ENCODE results near the gene CD59. TPM values are rescaled to one million over a fixed set of nuclear protein-coding genes. Genes with fewer than 3 reads are reported as not detected.

CD59 gene
- total RNA-seq, 1 experiment from 2014 or later = 5.7 TPM

DNA sequence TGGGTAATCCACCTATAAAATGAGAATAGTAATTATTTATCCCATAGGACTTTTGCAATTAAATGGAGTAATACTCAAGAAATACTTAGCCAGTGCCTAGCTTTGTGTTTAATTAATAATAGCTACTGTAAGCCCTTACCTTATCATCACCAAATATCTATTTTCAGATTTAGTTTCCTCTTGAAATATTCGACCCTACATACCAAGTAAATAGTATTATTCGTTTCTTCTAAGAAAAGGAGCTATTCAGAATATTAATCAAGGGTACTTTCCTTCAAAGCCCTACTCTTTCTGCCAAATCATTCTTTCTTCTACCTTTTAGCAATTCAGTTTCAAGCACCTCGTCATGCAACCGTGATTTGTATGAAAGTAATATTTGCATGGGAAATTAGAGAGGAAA is 31.4 kb upstream of the CD59 start:
- Histone ChIP-seq H2AFZ (ENCODE audit: low read length) (no peak overlapping the region), H3K4me3 (ENCODE audit: low read length) (no peak overlapping the region), H3K79me2 (ENCODE audit: low read length) (no peaks in the 10 kb centered on the region), H4K20me1 (ENCODE audit: insufficient read depth, low read depth, low read length) (peaks cover 19% of the 10 kb centered on the region), H3K36me3 (ENCODE audit: insufficient read depth, low read length) (peaks cover 34% of the 10 kb centered on the region), H3K9me3 (ENCODE audit: low read length) (no peaks in the 10 kb centered on the region), H3K27me3 (ENCODE audit: low read length) (no peaks in the 10 kb centered on the region), H3K9me2 (replicated peaks; ENCODE audit: insufficient read depth, low read length) (no peaks in the 10 kb centered on the region), H3K4me1 (ENCODE audit: low read length) (peaks cover 15% of the 10 kb centered on the region), H3K9ac (ENCODE audit: low read length) (no peak overlapping the region), H3K27ac (ENCODE audit: low read length) (no peak overlapping the region), H3K4me2 (ENCODE audit: low read depth, low read length, poor library complexity, severe bottlenecking) (peak overlapping the region; percentile 35)
- no peak for DNase-seq

DNA sequence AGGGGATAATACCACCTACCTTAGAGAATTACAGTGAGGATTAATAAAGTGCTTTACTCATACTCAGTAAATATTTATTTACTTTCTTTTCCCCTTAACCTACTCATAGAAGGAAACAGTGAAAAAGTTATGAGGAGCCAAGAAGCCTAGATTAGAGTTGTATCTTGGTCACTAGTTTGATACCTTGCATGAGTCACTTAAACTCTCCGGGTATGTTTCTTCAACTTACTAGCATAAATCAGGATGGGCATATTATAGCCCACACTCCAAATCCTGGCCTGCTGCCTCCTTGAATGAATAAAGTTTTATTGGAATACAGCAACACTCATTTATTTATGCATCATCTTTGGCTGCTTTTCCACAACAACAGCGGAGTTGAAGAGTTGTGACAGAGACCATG is 29.9 kb upstream of the CD59 start:
- H3K4me1 ChIP-seq (ENCODE audit: low read length) = peaks cover 15% of the 10 kb centered on the region
- H3K4me3 ChIP-seq (ENCODE audit: low read length) = no peak overlapping the region
- H3K9me3 ChIP-seq (ENCODE audit: low read length) = no peaks in the 10 kb centered on the region
- peaks cover 34% of the 10 kb centered on the region for H3K36me3 ChIP-seq (ENCODE audit: insufficient read depth, low read length)
- no peak overlapping the region for H2AFZ ChIP-seq (ENCODE audit: low read length)
- H3K9ac ChIP-seq (ENCODE audit: low read length) = no peak overlapping the region
- no peaks in the 10 kb centered on the region for H3K27me3 ChIP-seq (ENCODE audit: low read length)
- H4K20me1 ChIP-seq (ENCODE audit: insufficient read depth, low read depth, low read length) = peaks cover 4% of the 10 kb centered on the region; the same call in 1 of the 2 replicates
- no peaks in the 10 kb centered on the region for H3K79me2 ChIP-seq (ENCODE audit: low read length)
- no peak overlapping the region for H3K27ac ChIP-seq (ENCODE audit: low read length)
- no peaks in the 10 kb centered on the region for H3K9me2 ChIP-seq (replicated peaks; ENCODE audit: insufficient read depth, low read length)
- H3K4me2 ChIP-seq (ENCODE audit: low read depth, low read length, poor library complexity, severe bottlenecking) = no peak overlapping the region
- no peak for DNase-seq

DNA sequence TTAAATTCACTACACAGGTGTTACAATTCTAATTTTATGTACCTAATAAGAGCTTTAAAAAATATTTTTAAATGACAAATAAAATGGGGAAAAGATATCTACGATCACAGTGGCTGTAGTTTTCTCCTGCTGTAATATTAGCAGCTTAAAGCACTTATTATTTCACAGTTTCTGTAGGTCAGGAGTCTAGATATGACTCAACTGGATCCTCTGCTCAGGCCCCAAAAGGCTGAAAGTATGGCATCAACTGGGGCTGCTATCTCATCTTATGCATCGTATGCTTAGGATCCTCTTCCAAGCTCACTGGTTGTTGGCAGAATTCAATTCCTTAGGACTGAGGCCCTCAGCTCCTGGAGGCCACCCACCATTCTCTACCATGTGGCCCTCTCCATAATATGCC is 25.2 kb upstream of the CD59 start:
- H3K27ac ChIP-seq (ENCODE audit: low read length) = no peak overlapping the region
- no peak overlapping the region for H3K9ac ChIP-seq (ENCODE audit: low read length)
- no peaks in the 10 kb centered on the region for H3K9me2 ChIP-seq (replicated peaks; ENCODE audit: insufficient read depth, low read length)
- peaks cover 20% of the 10 kb centered on the region; the same call in 1 of the 2 replicates for H3K36me3 ChIP-seq (ENCODE audit: insufficient read depth, low read length)
- no peak for DNase-seq
- H3K79me2 ChIP-seq (ENCODE audit: low read length) = no peaks in the 10 kb centered on the region
- no peaks in the 10 kb centered on the region for H3K27me3 ChIP-seq (ENCODE audit: low read length)
- H4K20me1 ChIP-seq (ENCODE audit: insufficient read depth, low read depth, low read length) = no peaks in the 10 kb centered on the region
- H3K4me1 ChIP-seq (ENCODE audit: low read length) = peaks cover 7% of the 10 kb centered on the region
- no peaks in the 10 kb centered on the region for H3K9me3 ChIP-seq (ENCODE audit: low read length)
- no peak overlapping the region for H3K4me3 ChIP-seq (ENCODE audit: low read length)
- H3K4me2 ChIP-seq (ENCODE audit: low read depth, low read length, poor library complexity, severe bottlenecking) = no peak overlapping the region
- H2AFZ ChIP-seq (ENCODE audit: low read length) = no peak overlapping the region

DNA sequence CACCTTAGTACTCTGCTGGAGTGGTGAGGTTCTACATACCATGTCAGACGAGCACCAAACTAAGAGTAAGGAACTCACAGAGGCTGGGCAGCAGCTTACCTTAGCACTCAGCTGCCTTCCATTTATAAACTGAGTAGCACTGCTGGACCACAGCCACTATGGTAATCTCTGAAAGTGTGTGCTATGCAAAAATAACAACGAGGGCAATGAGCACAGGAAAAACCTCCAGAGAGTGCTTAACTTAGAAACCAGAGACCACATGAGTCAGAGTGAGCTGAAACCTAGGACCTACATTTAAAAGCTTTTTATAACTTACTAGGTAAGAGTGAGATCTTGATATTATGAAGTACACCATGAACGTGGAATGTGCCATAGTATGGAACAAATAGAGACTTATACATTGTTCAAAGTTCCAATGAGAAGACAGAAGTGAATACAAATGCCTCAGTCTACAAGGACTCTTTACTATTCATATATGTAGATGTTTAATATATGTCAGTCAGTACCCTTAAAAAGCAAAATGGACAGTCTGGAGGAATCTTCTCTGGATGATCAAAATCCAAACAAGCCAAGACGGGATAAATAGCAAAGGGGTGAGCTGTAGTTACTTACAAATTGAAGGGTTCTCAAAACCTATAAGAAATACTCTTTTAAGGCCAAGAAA is 17.2 kb upstream of the CD59 start:
- Histone ChIP-seq H3K27me3 (ENCODE audit: low read length) (no peaks in the 10 kb centered on the region), H4K20me1 (ENCODE audit: insufficient read depth, low read depth, low read length) (no peaks in the 10 kb centered on the region; the same call in 1 of the 2 replicates), H3K79me2 (ENCODE audit: low read length) (no peaks in the 10 kb centered on the region), H3K36me3 (ENCODE audit: insufficient read depth, low read length) (peaks cover 7% of the 10 kb centered on the region), H3K9me2 (replicated peaks; ENCODE audit: insufficient read depth, low read length) (no peaks in the 10 kb centered on the region), H2AFZ (ENCODE audit: low read length) (no peak overlapping the region), H3K9me3 (ENCODE audit: low read length) (no peaks in the 10 kb centered on the region), H3K4me3 (ENCODE audit: low read length) (peak overlapping the region; percentile 13; the same call in 1 of the 2 replicates), H3K9ac (ENCODE audit: low read length) (no peak overlapping the region), H3K27ac (ENCODE audit: low read length) (no peak overlapping the region), H3K4me1 (ENCODE audit: low read length) (peaks cover 23% of the 10 kb centered on the region), H3K4me2 (ENCODE audit: low read depth, low read length, poor library complexity, severe bottlenecking) (peak overlapping the region; percentile 54)
- peak; percentile 73 for DNase-seq

DNA sequence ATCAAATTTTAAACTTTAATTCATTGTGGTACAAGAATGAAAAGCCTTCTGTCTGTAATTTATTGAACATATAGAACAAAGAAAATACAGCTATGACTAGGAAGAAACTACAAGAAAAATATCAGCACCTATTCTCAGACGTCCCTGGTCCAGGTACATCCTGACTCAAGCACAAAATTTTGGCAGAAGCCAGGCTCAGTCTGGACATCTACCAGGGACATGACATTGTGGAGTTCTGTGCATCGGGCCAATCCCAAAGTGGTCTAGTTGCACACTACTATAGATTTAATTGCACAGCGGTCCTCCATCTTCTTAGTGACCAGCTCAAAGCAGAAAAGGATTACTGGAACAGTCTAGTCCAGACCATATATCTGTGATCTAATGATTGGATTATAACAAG is 15.7 kb upstream of the CD59 start:
- Histone ChIP-seq H3K4me3 (ENCODE audit: low read length) (no peak overlapping the region), H2AFZ (ENCODE audit: low read length) (no peak overlapping the region), H3K36me3 (ENCODE audit: insufficient read depth, low read length) (peaks cover 7% of the 10 kb centered on the region), H3K4me1 (ENCODE audit: low read length) (peaks cover 26% of the 10 kb centered on the region), H3K27ac (ENCODE audit: low read length) (no peak overlapping the region), H3K4me2 (ENCODE audit: low read depth, low read length, poor library complexity, severe bottlenecking) (no peak overlapping the region), H4K20me1 (ENCODE audit: insufficient read depth, low read depth, low read length) (no peaks in the 10 kb centered on the region; the same call in 1 of the 2 replicates), H3K9me3 (ENCODE audit: low read length) (no peaks in the 10 kb centered on the region), H3K9me2 (replicated peaks; ENCODE audit: insufficient read depth, low read length) (no peaks in the 10 kb centered on the region), H3K27me3 (ENCODE audit: low read length) (no peaks in the 10 kb centered on the region), H3K9ac (ENCODE audit: low read length) (no peak overlapping the region), H3K79me2 (ENCODE audit: low read length) (no peaks in the 10 kb centered on the region)
- no peak for DNase-seq

DNA sequence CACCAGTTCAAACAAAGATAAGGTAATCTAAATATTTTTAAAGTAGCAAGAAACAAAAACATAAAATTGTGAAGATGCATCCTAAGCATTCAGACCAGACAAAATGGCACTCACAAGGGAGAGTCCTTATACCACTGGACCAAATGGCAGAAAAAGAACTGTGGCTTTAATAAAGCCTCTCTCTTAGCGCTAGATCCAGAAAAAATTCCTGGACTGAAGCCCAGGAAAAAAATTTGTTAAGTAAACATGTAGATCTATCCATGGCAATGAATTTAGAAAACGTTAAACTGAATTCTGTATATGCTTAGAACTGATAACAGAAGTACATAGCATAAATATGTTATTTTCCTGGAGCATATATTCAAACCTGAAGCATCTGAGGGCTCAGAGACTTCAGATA is 11.8 kb upstream of the CD59 start:
- H3K4me2 ChIP-seq (ENCODE audit: low read depth, low read length, poor library complexity, severe bottlenecking) = no peak overlapping the region
- no peak for DNase-seq
- no peak overlapping the region for H2AFZ ChIP-seq (ENCODE audit: low read length)
- no peaks in the 10 kb centered on the region for H3K9me3 ChIP-seq (ENCODE audit: low read length)
- H3K27me3 ChIP-seq (ENCODE audit: low read length) = no peaks in the 10 kb centered on the region
- peaks cover 17% of the 10 kb centered on the region for H3K4me1 ChIP-seq (ENCODE audit: low read length)
- no peaks in the 10 kb centered on the region for H3K9me2 ChIP-seq (replicated peaks; ENCODE audit: insufficient read depth, low read length)
- H3K36me3 ChIP-seq (ENCODE audit: insufficient read depth, low read length) = no peaks in the 10 kb centered on the region; the same call in none of the 2 replicates
- H3K79me2 ChIP-seq (ENCODE audit: low read length) = no peaks in the 10 kb centered on the region
- peaks cover 1% of the 10 kb centered on the region for H4K20me1 ChIP-seq (ENCODE audit: insufficient read depth, low read depth, low read length)
- H3K27ac ChIP-seq (ENCODE audit: low read length) = no peak overlapping the region
- H3K4me3 ChIP-seq (ENCODE audit: low read length) = no peak overlapping the region
- no peak overlapping the region for H3K9ac ChIP-seq (ENCODE audit: low read length)

DNA sequence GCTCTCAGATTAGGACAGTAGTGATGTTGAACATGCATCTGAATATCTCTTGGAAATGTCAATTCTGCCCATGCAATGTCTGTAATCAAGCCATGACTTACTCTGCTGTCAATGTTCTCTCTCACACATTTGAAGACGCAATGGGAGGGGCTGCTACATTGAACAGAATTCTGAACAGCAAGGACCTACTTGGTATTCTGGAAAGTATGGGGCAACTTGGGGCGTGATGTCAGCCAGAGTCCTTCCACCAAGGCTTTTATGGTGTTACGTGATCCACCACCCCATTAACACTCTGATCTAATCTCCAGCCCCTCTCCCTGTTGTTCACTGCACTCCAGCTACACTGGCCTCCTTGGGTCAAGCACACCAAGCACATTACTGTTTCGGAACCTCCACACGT is 7.1 kb upstream of the CD59 start:
- no peak for DNase-seq
- H3K27ac ChIP-seq (ENCODE audit: low read length) = no peak overlapping the region
- H3K9me2 ChIP-seq (replicated peaks; ENCODE audit: insufficient read depth, low read length) = no peaks in the 10 kb centered on the region
- H3K79me2 ChIP-seq (ENCODE audit: low read length) = no peaks in the 10 kb centered on the region
- no peaks in the 10 kb centered on the region for H3K36me3 ChIP-seq (ENCODE audit: insufficient read depth, low read length)
- H3K4me1 ChIP-seq (ENCODE audit: low read length) = peaks cover 11% of the 10 kb centered on the region
- no peaks in the 10 kb centered on the region for H3K9me3 ChIP-seq (ENCODE audit: low read length)
- H4K20me1 ChIP-seq (ENCODE audit: insufficient read depth, low read depth, low read length) = peaks cover 4% of the 10 kb centered on the region; the same call in 1 of the 2 replicates
- H3K4me2 ChIP-seq (ENCODE audit: low read depth, low read length, poor library complexity, severe bottlenecking) = no peak overlapping the region
- H3K27me3 ChIP-seq (ENCODE audit: low read length) = no peaks in the 10 kb centered on the region
- H3K9ac ChIP-seq (ENCODE audit: low read length) = no peak overlapping the region
- H3K4me3 ChIP-seq (ENCODE audit: low read length) = no peak overlapping the region
- no peak overlapping the region for H2AFZ ChIP-seq (ENCODE audit: low read length)

DNA sequence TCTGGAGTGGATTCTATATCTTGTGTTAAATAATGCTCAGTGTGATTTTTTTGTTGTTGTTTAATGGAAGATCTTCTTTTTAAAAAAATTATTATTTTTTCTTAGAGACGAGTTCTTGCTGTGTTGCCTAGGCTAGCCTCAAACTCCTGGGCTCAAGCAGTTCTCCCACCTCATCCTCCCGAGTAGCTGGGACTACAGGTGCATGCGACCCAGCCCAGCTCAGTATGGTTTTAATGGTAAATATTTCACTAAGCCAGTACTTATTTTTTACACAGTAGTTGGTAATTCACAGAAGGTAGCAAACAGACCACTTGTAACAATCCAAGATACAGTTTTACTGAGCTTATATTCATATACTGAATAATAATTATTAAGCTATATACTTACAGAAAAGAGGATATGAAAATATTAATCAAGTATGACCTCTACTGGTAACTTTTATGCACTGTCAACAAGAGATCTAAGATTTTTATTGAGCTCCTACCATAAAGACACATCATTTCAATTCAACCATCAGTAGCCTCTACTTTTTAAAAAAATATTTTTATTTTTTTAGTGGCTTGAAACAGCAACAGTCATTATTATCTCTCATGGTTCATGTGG is 6.1 kb upstream of the CD59 start:
- DNase-seq = peak; percentile 57
- H3K79me2 ChIP-seq (ENCODE audit: low read length) = no peaks in the 10 kb centered on the region
- H3K27ac ChIP-seq (ENCODE audit: low read length) = no peak overlapping the region
- no peaks in the 10 kb centered on the region for H3K36me3 ChIP-seq (ENCODE audit: insufficient read depth, low read length)
- H3K4me3 ChIP-seq (ENCODE audit: low read length) = no peak overlapping the region
- H3K4me2 ChIP-seq (ENCODE audit: low read depth, low read length, poor library complexity, severe bottlenecking) = no peak overlapping the region
- no peaks in the 10 kb centered on the region for H3K27me3 ChIP-seq (ENCODE audit: low read length)
- peaks cover 4% of the 10 kb centered on the region; the same call in 1 of the 2 replicates for H4K20me1 ChIP-seq (ENCODE audit: insufficient read depth, low read depth, low read length)
- H3K4me1 ChIP-seq (ENCODE audit: low read length) = peaks cover 11% of the 10 kb centered on the region
- H2AFZ ChIP-seq (ENCODE audit: low read length) = no peak overlapping the region
- H3K9ac ChIP-seq (ENCODE audit: low read length) = no peak overlapping the region
- H3K9me3 ChIP-seq (ENCODE audit: low read length) = no peaks in the 10 kb centered on the region
- H3K9me2 ChIP-seq (replicated peaks; ENCODE audit: insufficient read depth, low read length) = no peaks in the 10 kb centered on the region

Data from Karpas-422 (cell line).